Glomerular visceral epithelial cell (primary cell): Measurements from ENCODE around the gene MAGI2.
A peak's percentile ranks its signal among the peaks of the same experiment; 100 is the strongest.
"Not testable (repeated sequence)": the region's sequence is repeated elsewhere in the genome, so short reads cannot be mapped to it uniquely, and the experiment has no call there.

Source experiments
- DNase-seq: peaks from one replicate; pipeline ENCODE4 v3.0.0-alpha.2; 2016; ENCODE audit errors: extremely low spot score

The MAGI2 gene

GRCh38 chr7:78649976-78650375 lies 803.5 kb downstream of the MAGI2 start:
- peak; percentile 51 for DNase-seq

- no peak for DNase-seq
Observed at GRCh38 chr7:78649236-78649635, 804.2 kb downstream of the MAGI2 start.

- no peak for DNase-seq
Observed at GRCh38 chr7:78642751-78643150, 810.7 kb downstream of the MAGI2 start.

DNA sequence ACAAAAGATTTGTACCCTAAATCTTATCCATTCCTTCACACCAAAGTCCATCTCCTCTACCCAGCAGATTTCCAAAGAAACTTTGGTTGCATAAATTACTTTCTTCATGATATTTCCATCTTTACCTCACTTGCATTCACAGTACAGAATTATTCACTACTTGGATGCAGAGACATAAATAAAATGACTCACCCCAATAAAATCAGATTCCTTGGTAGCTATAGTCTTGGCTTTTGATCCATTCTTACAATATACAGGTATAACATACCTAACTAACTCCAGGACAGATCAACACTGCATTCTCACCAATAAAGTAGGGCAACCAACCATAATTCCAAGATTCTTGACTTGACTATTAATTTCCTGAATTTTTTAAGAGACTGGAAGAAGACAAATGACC lies 815.1 kb downstream of the MAGI2 start:
- DNase-seq, result no peak

DNA sequence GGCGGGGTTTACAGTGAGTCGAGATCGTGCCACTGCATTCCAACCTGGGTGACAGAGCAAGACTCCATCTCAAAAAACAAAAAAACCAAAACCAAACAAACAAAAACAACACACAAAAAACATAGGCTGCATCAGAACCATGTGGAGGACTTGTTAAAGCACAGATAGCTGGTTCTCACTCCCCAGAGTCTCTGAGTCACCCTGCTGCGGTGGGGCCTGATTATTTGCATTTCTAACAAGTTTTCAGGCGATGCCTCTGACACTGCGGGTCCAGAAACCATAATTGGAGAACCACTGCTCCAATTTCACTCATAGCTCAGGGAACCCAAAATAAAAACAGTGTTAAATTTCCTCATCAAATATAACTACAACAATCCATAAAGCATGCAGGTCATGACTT lies 816.7 kb downstream of the MAGI2 start:
- DNase-seq, result no peak

GRCh38 chr7:78635026-78635793 lies 818.3 kb downstream of the MAGI2 start:
- no peak for DNase-seq

DNA sequence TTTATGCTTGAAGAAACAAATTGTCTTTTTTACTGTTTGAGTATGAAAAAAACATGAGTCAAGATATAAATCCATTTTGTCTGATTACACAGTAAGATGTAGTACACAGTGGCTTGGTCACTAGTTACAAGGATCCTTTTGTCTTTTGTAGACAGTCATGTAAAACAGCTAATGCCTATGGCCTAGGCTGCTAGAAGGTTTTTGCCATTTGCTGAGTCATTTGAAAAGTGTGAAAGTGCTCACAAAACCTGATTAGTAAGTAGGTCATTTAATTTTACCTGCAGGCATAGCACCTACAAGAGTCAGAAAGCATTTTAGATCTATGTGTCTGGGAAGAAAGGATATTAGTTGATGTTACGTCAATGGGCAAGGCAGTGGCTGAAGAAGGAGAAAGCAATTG lies 819.4 kb downstream of the MAGI2 start:
- DNase-seq, result no peak

GRCh38 chr7:78620920-78621319 lies 832.5 kb downstream of the MAGI2 start:
- peak; percentile 17 for DNase-seq

DNA sequence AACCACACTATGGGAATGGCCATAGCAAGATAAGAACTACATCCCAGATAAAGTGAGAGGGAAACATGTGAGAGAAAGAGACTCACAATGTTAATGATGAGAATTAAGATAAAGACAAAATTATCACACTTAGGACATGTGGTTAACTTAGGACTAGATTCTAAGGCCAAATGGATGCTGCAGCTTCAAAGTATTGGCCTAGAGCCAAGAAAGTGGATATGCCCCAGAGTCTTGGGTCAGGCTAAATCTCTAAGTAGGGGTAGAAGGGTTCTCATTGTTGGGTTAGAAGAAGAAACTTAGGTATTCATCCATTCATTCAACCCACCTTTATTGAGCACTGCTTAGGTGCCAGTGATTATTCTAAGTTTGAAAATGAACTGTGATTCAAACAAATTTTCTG lies 836.9 kb downstream of the MAGI2 start:
- no peak for DNase-seq

DNA sequence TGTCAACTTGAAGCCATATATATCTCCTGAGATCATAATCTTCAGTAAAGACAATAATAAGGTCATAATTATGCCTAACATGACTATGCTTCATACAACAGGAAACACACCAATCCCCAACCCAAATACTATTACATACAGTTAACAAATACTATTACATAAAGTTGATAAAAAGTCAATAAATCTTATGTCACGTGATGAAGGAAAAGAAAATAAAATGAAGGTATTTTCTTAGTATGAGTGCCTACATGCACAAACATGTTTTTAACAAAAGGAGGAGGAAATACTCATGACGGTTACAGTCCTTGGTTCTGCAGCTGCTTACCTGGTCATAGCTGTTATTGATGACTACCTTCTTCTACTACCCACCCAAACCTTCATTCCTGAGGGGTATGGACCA lies 844.2 kb downstream of the MAGI2 start:
- no peak for DNase-seq

GRCh38 chr7:78607099-78607498 lies 846.4 kb downstream of the MAGI2 start:
- peak; percentile 1 for DNase-seq

DNA sequence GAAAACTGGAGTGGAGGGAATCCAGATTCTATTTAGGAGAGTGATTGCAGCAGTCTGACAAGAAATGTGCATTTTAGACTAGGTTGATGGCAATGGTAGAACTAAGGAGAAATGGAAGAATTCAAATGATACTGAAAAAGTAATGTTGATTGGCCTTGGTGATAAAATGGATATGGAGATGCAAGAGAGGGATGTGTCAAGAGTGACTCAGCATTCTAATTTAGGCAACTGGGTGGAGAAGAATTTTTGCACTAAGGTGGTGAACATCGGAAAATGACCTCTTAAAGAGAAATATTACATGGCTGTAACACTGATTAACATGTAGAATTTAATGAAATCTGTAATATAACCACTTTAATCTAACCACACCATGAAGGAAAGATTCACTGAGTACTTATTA lies 848.3 kb downstream of the MAGI2 start:
- no peak for DNase-seq

DNA sequence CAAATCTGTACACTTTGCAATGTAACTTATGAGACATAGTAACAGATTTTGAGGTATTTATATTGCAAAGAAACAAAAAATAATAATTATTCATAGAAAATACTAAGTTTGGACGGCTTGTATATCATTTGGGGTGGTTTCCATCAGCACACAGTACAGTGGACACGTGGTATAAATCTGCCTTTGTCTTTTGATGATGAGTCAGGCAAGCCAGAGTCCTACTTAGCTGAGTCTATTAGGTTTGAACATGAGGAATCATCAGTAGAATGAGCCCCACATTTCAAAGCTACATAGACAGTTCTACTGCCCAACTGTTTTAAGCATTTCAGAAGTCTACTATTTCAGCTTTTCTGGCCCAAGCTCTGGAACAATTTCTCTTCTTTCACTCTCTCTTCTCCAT lies 851.7 kb downstream of the MAGI2 start:
- no peak for DNase-seq

GRCh38 chr7:78594156-78594555 lies 859.3 kb downstream of the MAGI2 start:
- DNase-seq, result peak; percentile 38

GRCh38 chr7:78588393-78588792 lies 865.1 kb downstream of the MAGI2 start:
- DNase-seq, result no peak

DNA sequence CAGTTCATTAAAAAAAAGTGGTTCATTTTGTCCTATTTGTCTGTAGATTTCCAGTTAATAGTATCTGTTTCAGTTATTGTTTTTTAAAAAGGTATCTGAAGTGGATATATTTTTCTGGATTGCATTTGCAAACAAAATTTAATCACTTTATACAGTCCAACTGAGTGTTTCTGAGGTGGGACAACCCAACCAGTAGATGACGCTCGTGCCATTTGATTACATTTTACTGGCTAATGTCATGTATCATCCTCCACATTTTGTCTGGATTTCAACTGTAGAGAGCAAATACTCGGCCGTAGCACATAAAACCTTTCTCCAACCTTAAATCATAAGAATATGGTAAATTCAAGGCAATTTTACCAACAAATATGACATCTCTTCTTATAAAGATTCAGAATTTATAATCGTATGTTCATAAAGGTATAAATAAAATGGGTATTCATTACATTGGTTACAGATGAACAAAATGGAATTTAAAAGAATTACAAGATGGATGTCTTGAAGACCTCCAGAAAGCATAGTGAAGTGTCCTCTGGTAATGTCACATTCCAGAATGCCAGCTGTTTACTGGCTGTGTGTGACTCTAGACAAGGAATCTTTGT lies 865.9 kb downstream of the MAGI2 start:
- no peak for DNase-seq

DNA sequence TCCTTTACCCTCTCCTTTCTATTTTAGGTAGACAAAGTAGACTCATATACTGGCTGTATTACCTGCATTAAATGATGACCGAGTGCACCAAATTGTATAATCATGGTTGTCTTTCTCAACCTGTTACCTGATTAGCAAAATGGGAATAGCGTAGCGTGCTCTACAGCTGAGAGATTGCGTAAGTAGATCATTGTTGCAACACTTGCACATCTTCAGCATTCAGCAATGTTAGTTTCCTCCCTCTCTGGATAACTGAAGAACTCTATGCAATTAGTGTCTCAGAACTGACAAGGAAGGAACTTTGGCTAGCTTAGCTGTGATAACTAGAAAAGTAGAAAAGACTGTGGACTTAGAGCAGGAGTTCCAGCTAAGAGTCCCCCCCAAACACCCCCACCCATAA lies 867.5 kb downstream of the MAGI2 start:
- DNase-seq, result no peak

DNA sequence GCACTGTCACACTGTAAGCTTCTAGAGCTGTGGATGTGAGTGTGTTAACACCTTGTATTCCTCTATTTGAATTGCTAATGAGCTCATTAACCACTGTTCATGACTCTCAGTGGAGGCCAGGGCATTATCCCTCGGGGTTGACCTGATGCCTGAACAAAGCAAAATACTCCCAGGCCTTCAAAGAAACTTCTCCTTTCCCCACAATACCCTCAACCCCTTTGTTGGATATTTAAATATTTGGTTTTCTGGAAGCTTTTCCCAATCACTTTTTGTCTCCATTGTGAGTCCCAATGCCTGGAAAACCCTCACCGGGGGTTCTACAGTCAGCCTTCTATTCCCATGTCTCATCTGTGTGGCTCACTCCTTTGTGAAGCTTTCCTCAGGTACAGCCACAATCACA lies 874.8 kb downstream of the MAGI2 start:
- no peak for DNase-seq

DNA sequence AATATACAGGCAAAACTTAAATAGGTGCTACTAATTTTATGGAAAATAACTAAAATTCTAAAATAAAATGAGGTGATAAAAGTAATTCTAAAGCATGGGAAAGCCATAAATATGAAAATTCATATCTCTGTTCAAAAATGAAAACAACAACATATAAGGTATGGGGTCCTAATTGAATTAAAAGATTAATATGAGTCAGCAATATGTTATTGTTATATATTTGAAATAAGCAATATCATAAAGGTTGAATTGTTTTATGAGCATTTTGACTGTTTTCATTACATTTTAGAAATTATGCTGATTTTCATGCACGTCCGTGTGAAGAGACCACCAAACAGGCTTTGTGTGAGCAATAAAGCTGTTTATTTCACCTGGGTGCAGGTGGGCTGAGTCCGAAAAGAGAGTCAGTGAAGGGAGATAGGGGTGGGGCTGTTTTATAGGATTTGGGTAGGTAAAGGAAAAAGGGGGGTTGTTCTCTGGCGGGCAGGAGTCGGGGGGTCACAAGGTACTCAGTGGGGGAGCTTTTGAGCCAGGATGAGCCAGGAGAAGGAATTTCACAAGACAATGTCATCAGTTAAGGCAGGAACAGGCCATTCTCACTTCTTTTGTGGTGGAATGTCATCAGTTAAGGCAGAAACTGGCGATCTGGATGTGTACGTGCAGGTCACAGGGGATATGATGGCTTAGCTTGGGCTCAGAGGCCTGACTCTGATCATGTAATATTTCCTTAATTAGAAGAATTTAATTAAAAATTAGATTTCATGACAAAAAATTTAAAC lies 876.1 kb downstream of the MAGI2 start:
- DNase-seq, result not testable (repeated sequence)

- DNase-seq, result peak; percentile 2
Observed at GRCh38 chr7:78576236-78576635, 877.2 kb downstream of the MAGI2 start.

DNA sequence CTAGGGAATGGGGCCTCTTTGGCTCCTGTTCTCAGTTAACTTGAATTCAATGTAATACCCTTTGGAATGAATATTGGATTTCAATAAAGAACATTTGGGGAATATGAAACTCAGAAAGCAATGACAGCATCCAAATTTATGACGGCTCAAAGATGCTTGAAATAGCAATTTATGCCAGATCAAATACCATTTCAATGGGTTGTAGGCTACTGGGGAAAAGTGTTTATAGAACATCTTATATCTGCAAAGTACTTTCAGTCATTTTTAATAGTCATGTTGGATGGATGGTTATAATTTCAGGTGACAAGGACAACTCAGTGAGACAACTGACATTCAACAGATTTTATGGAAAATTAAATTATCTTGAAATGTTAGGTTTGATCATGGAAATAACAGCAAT lies 882.2 kb downstream of the MAGI2 start:
- no peak for DNase-seq

DNA sequence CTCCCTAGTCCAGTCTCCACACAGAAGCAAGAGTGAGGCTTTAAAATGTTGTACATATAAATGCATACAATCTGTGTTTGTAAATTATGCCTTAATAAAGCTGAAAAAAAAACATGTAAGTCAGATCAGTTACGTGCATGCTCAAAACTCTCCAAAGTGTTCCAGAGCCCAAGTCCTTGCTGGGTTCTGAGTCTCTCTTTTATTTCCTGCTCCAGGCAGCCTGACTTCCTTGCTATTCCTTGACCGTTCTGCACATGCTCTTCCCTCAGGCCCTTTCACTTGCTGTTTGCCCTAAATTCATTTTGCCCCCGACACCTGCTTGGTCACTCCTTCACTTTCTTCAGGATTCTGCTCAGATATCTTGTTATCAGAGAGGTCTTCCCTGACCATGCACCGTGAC lies 884.8 kb downstream of the MAGI2 start:
- DNase-seq, result no peak

DNA sequence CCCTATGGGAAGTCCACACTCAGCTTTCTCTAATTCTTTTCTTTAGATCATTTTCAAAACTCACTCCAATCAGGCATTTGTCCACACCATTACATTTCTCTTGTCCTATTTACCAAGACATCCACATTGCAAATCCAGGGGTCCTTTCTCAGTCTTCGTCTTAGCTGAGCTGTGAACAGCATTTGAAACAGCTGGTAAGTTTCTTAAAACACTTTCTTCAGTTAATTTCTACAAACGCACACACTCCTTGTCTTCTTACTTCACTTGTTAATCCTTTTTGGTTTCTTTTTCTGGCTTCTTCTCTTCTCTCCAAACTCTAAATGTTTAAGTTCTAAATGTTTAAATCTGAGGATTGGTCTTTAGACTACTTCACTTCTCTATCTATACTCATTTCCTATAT lies 885.6 kb downstream of the MAGI2 start:
- no peak for DNase-seq
